SU-DHL-6 (cell line): ENCODE data around the gene SLC8A1.

Experiments used
- CTCF ChIP-seq: fragments of 200-600 bp; sonication (generic); IDR thresholded peaks from one replicate; pipeline ENCODE4 v1.5.1; 2017; ENCODE audit warnings: antibody characterized with exemption, mild to moderate bottlenecking, low read length, moderate library complexity; ENCODE audit not compliant: insufficient read depth, poor library complexity, severe bottlenecking
- EZH2phosphoT487 ChIP-seq: fragments of 200-600 bp; sonication (generic), shearing (Covaris generic); conservative IDR thresholded peaks from 2 replicates; pipeline ENCODE4 v1.6.1; 2018; ENCODE audit warnings: mild to moderate bottlenecking, antibody characterized with exemption, low read length, moderate library complexity, mixed read lengths

- TF ChIP-seq CTCF (no peak), EZH2phosphoT487 (no peak)
Observed at GRCh38 chr2:40213071-40213470, 238.8 kb downstream of the SLC8A1 start.
